Mesenchymal stem cell (in vitro differentiated cells and primary cell): ENCODE results near the gene ST6GALNAC4.

Experiments
- DNase-seq: peaks from one replicate; pipeline ENCODE4 v3.0.0-alpha.2; 2013
- H2AFZ ChIP-seq: one replicate; pipeline ENCODE4 v1.6.1; 2013; ENCODE audit warnings: low read depth, mild to moderate bottlenecking, control low read depth, inconsistent platforms, low read length, moderate library complexity
- H2AK5ac ChIP-seq: 2 replicates; pipeline ENCODE4 v1.6.1; 2013; ENCODE audit warnings: low read length, moderate library complexity, mild to moderate bottlenecking, inconsistent platforms; ENCODE audit not compliant: severe bottlenecking
- H2BK120ac ChIP-seq: one replicate; pipeline ENCODE4 v1.6.1; 2013; ENCODE audit warnings: low read depth, mild to moderate bottlenecking, inconsistent platforms, low read length, moderate library complexity
- H2BK12ac ChIP-seq, 2 experiments: one replicate each; pipeline ENCODE4 v1.6.1; 2013; ENCODE audit warnings: inconsistent platforms in 2 of 2, low read length in 2 of 2, mild to moderate bottlenecking in 2 of 2, moderate library complexity in 2 of 2, control low read depth in 1 of 2
- H2BK15ac ChIP-seq: one replicate; pipeline ENCODE4 v1.6.1; 2013; ENCODE audit warnings: mild to moderate bottlenecking, low read depth, inconsistent platforms; ENCODE audit not compliant: poor library complexity, severe bottlenecking
- H2BK5ac ChIP-seq: 2 replicates; pipeline ENCODE4 v1.6.1; 2013; ENCODE audit warnings: low read depth, mild to moderate bottlenecking, low read length, control low read depth, inconsistent platforms; ENCODE audit not compliant: poor library complexity, severe bottlenecking
- H3K14ac ChIP-seq, 2 experiments: one replicate each; pipeline ENCODE4 v1.6.1; 2013; ENCODE audit warnings: inconsistent platforms in 2 of 2, low read length in 2 of 2, control low read depth in 1 of 2, mild to moderate bottlenecking in 1 of 2, moderate library complexity in 1 of 2
- H3K18ac ChIP-seq, 2 experiments: one replicate each; pipeline ENCODE4 v1.6.1; 2013; ENCODE audit warnings: inconsistent platforms in 2 of 2, low read length in 2 of 2, control low read depth in 1 of 2, low read depth in 1 of 2, mild to moderate bottlenecking in 1 of 2
- H3K23ac ChIP-seq, 2 experiments: one replicate each; pipeline ENCODE4 v1.6.1; 2013; ENCODE audit warnings: inconsistent platforms in 2 of 2, low read length in 2 of 2, mild to moderate bottlenecking in 2 of 2, moderate library complexity in 2 of 2, control low read depth in 1 of 2
- H3K27ac ChIP-seq: 2 replicates; pipeline ENCODE4 v1.5.1; 2013; ENCODE audit warnings: mild to moderate bottlenecking, moderate library complexity, low read length, control low read depth, inconsistent platforms; ENCODE audit not compliant: poor library complexity, severe bottlenecking
- H3K27me3 ChIP-seq, 2 experiments: 2 replicates each; pipeline versions ENCODE4 v1.6.1 to v1.7.0; 2013; ENCODE audit warnings: low read length in 2 of 2, mild to moderate bottlenecking in 2 of 2, moderate library complexity in 2 of 2, control low read depth in 1 of 2, inconsistent platforms in 1 of 2; ENCODE audit not compliant: control insufficient read depth in 1 of 2, insufficient read depth in 1 of 2
- H3K36me3 ChIP-seq, 2 experiments: 2 replicates each; pipeline versions ENCODE4 v1.6.1 to v1.7.0; 2013; ENCODE audit warnings: low read length in 2 of 2, control low read depth in 1 of 2, inconsistent platforms in 1 of 2, low read depth in 1 of 2, mild to moderate bottlenecking in 1 of 2; ENCODE audit not compliant: insufficient read depth in 2 of 2, control insufficient read depth in 1 of 2
- H3K4ac ChIP-seq, 2 experiments: one replicate each; pipeline ENCODE4 v1.6.1; 2013; ENCODE audit warnings: inconsistent platforms in 2 of 2, low read length in 2 of 2, mild to moderate bottlenecking in 2 of 2, moderate library complexity in 2 of 2, control low read depth in 1 of 2, low read depth in 1 of 2
- H3K4me1 ChIP-seq: 2 replicates; pipeline ENCODE4 v1.6.1; 2013; ENCODE audit warnings: low read depth, low read length, control low read depth; ENCODE audit not compliant: control insufficient read depth, insufficient read depth
- H3K4me2 ChIP-seq: 2 replicates; pipeline ENCODE4 v1.6.1; 2013; ENCODE audit warnings: low read length, mild to moderate bottlenecking, inconsistent platforms; ENCODE audit not compliant: poor library complexity, severe bottlenecking
- H3K4me3 ChIP-seq, 2 experiments: 2 replicates each; pipeline versions ENCODE4 v1.5.1 to v1.7.0; 2013; ENCODE audit warnings: low read length in 2 of 2, mild to moderate bottlenecking in 2 of 2, control low read depth in 1 of 2, low read depth in 1 of 2; ENCODE audit not compliant: insufficient read depth in 1 of 2
- H3K79me1 ChIP-seq: replicated peaks from 2 replicates; pipeline ENCODE4 v1.6.1; 2013; ENCODE audit warnings: mild to moderate bottlenecking, control low read depth, low read length, inconsistent platforms; ENCODE audit not compliant: poor library complexity, severe bottlenecking
- H3K9ac ChIP-seq: 2 replicates; pipeline ENCODE4 v1.7.0; 2013; ENCODE audit warnings: mild to moderate bottlenecking, low read length, moderate library complexity
- H3K9me3 ChIP-seq: 2 replicates; pipeline ENCODE4 v1.7.0; 2013; ENCODE audit warnings: mild to moderate bottlenecking, low read length; ENCODE audit not compliant: control insufficient read depth
- H4K8ac ChIP-seq: one replicate; pipeline ENCODE4 v1.6.1; 2013; ENCODE audit warnings: inconsistent platforms, mild to moderate bottlenecking, low read length, moderate library complexity
- H4K91ac ChIP-seq: one replicate; pipeline ENCODE4 v1.6.1; 2013; ENCODE audit warnings: mild to moderate bottlenecking, low read length, inconsistent platforms
- WGBS: methylation state at CpG from one replicate; pipeline ENCODE4 v1.1.7; 2013; ENCODE audit warnings: mixed read lengths; 5-methylcytosine and 5-hydroxymethylcytosine counted together

The ST6GALNAC4 gene

DNA sequence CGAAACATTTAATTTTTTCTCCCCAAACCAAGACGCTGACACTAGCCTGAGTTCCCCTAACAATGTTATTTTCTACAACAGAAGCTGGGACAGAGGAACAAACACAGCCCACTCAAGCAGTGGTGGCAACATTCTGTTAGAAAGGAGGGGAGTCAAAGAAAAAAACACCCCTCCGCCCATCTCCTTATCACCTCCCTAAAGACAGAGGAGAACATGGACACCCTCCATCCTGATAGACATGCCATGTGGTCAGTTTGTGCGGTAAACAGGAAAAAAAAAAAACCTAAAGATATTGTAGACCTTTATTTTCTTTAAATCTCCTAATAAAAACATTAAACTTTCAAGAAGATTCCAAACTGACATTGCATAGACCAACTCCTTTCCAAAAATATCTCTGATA, 23.8 kb upstream of the ST6GALNAC4 start:
- Histone ChIP-seq H2AFZ (no peak overlapping the region), H3K4me3 (no peak overlapping the region), H3K9ac (no peak overlapping the region), H3K9me3 (no peaks in the 10 kb centered on the region), H4K8ac (no peak overlapping the region), H3K27ac (no peak overlapping the region), H3K14ac (no peak overlapping the region), H3K18ac (no peak overlapping the region), H3K79me1 (peaks cover 3% of the 10 kb centered on the region), H3K4me2 (no peak overlapping the region), H2BK12ac (no peak overlapping the region), H2BK120ac (no peak overlapping the region), H3K23ac (no peak overlapping the region), H3K27me3 (no peaks in the 10 kb centered on the region), H4K91ac (no peak overlapping the region), H2BK5ac (no peak overlapping the region), H2AK5ac (no peak overlapping the region), H2BK15ac (no peak overlapping the region), H3K36me3 (peaks cover 46 to 49% of the 10 kb centered on the region in 2 experiments), H3K4me1 (peaks cover 19% of the 10 kb centered on the region), H3K4ac (no peak overlapping the region)
- DNase-seq: no peak
- 100% methylated on average over 2 of the region's 4 CpGs for WGBS

DNA sequence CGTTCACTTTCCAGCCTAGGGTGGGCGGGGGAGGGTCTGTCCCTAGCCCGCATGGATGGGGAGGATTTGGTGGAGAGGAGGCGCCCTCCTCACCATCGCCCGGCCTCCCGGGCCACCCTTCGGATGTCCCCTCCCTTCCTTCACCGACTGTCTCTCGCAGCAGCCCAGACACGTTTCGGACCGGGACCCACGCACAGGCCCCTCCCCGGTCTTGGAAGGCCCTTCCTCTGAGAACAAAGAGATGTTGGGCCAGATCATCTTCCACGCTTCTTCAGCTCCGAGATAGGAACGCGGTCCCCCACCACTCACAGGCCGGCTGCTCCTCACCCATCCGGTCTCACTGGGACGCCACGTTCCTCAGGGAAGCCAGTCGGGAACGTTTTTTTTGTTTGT, 21.5 kb upstream of the ST6GALNAC4 start:
- Histone ChIP-seq H3K36me3 (peaks cover 37 to 38% of the 10 kb centered on the region in 2 experiments), H3K14ac (no peak overlapping the region), H2BK12ac (no peak overlapping the region), H3K9me3 (no peaks in the 10 kb centered on the region), H2BK5ac (no peak overlapping the region), H2BK15ac (no peak overlapping the region), H3K27me3 (no peaks in the 10 kb centered on the region), H2AFZ (peak overlapping the region; percentile 0), H3K4me3 (peak overlapping the region in 1 of 2 experiments; percentile 99), H3K18ac (peak overlapping the region in 1 of 2 experiments; percentile 28), H2BK120ac (no peak overlapping the region), H3K79me1 (peaks cover 17% of the 10 kb centered on the region), H4K91ac (peak overlapping the region; percentile 72), H3K4ac (peak overlapping the region; percentile 40 to 46), H3K23ac (no peak overlapping the region), H3K27ac (no peak overlapping the region), H2AK5ac (peak overlapping the region; percentile 37), H3K9ac (peak overlapping the region; percentile 96), H3K4me1 (peaks cover 25% of the 10 kb centered on the region), H3K4me2 (no peak overlapping the region), H4K8ac (peak overlapping the region; percentile 94)
- WGBS: 65% methylated on average over 21 of the region's 25 CpGs
- DNase-seq: no peak

DNA sequence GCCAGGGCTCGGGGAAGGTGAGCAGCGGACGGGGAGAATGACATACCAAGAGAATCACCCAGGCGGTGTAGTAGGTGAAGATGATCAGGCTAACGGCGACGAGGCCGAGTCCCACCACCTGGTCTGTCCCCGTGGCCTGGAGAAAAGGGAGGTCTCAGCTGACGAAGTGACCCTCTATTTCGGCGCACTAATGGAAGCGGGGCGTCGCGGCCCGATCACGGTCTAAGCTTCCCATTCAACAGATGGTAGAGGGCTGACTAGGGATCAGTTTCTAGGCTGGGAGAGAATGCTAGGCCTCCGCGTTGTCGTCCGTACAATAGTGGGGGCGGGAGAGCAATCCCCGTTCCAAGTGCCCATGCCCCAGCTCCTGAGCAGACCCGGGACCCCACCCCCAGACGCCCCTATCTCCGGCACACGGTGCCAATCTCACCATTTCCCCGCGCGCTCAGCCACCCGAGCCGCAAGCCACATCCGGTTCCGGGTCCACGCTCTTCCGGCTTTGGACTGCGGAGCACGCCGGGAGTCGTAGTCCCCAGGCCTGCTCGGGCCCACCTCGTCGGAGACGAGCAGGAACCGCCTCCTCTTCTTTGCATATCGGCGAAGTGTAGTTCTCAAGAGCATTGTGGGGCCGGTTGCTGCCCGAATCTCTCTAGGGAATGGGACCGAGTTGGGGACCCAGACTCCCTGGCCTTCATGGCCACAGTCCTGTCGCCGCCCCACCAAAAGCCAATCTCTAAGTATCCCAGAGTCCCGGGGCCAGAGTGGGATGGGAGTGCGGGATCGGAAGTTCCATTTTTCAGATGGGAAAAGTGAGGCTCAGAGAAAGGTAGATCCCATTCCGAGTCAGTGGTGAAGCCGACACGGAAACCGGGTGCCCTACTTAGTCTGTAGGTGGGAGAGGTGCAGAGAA, 20.8 kb upstream of the ST6GALNAC4 start, which contains the start of gene DPM2:
TSS of gene DPM2 (minus strand) at position 467 of the 910 bp plus-strand sequence. CDS start at position 433, 34 bp downstream.
- Histone ChIP-seq H3K4me1 (peaks cover 28% of the 10 kb centered on the region), H3K23ac (no peak within 1 kb of the TSS), H2AK5ac (peak within 1 kb of the TSS; percentile 37), H2BK15ac (no peak within 1 kb of the TSS), H3K9me3 (no peaks in the 10 kb centered on the region), H2BK120ac (no peak within 1 kb of the TSS), H3K27ac (peak within 1 kb of the TSS; percentile 8), H2AFZ (peak within 1 kb of the TSS; percentile 0), H3K4me3 (peak within 1 kb of the TSS; percentile 77 to 99), H4K8ac (peak within 1 kb of the TSS; percentile 94), H3K4ac (peak within 1 kb of the TSS; percentile 40 to 88), H3K9ac (peak within 1 kb of the TSS; percentile 96), H3K4me2 (peak within 1 kb of the TSS; percentile 83), H3K14ac (peak within 1 kb of the TSS in 1 of 2 experiments; percentile 77), H4K91ac (peak within 1 kb of the TSS; percentile 84), H3K79me1 (peaks cover 19% of the 10 kb centered on the region), H2BK5ac (peak within 1 kb of the TSS; percentile 10), H3K36me3 (peaks cover 31 to 38% of the 10 kb centered on the region in 2 experiments), H2BK12ac (no peak within 1 kb of the TSS), H3K27me3 (no peaks in the 10 kb centered on the region), H3K18ac (peak within 1 kb of the TSS; percentile 40 to 55)
- 5% methylated on average over 58 of the region's 60 CpGs for WGBS
- DNase-seq: peak; percentile 86

DNA sequence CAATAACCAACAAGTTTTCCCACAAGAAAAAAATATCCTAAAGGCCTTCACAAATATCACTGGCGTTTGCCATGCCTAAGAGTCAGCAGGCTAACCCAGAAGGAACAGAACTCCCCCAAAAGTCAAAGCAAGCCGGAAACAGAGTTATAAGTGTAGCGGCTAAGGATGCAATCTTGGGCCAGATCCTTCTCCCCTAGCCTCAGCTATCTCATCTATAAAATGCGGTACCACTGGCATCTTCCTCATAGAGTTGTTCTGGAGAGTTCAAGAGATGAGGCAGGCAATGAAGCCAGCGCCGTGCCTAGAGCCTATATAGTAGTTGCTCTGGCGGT, 20.2 kb upstream of the ST6GALNAC4 start:
- peak overlapping the region; percentile 85 for H4K8ac ChIP-seq
- no peak for DNase-seq
- peak overlapping the region; percentile 7 to 55 for H3K18ac ChIP-seq
- peaks cover 26% of the 10 kb centered on the region for H3K4me1 ChIP-seq
- H3K4me2 ChIP-seq: peak overlapping the region; percentile 83
- H3K9ac ChIP-seq: peak overlapping the region; percentile 96
- no peak overlapping the region for H2AK5ac ChIP-seq
- no peak overlapping the region for H2BK120ac ChIP-seq
- H3K14ac ChIP-seq: peak overlapping the region in 1 of 2 experiments; percentile 77
- no peaks in the 10 kb centered on the region for H3K9me3 ChIP-seq
- H2BK5ac ChIP-seq: no peak overlapping the region
- H4K91ac ChIP-seq: peak overlapping the region; percentile 84
- H2AFZ ChIP-seq: no peak overlapping the region
- H3K4ac ChIP-seq: peak overlapping the region; percentile 21 to 88
- WGBS: 24% methylated on average over 6 of the region's 7 CpGs
- no peak overlapping the region for H2BK12ac ChIP-seq
- no peak overlapping the region for H3K23ac ChIP-seq
- no peaks in the 10 kb centered on the region for H3K27me3 ChIP-seq
- no peak overlapping the region for H3K27ac ChIP-seq
- H2BK15ac ChIP-seq: no peak overlapping the region
- H3K79me1 ChIP-seq: peaks cover 19% of the 10 kb centered on the region
- peak overlapping the region; percentile 77 to 99 for H3K4me3 ChIP-seq
- peaks cover 24 to 31% of the 10 kb centered on the region in 2 experiments for H3K36me3 ChIP-seq
